CD4-positive, alpha-beta T cell (primary cell): ENCODE data around the gene APLP2. TPM values are rescaled to one million over a fixed set of nuclear protein-coding genes. Genes with fewer than 3 reads are reported as not detected.

Experiments
- ATAC-seq: fragments of 200-7000 bp; cut with Tn5 transposase; one replicate; pipeline ENCODE4 v1.10.0; 2022; ENCODE audit warnings: mild to moderate bottlenecking; ENCODE audit not compliant: poor library complexity
- CTCF ChIA-PET: fragments of 350-600 bp; sonication (Branson Sonifier 250); formaldehyde crosslinking; loops from one replicate; lab custom pipeline; 2021; ENCODE audit warnings: antibody characterized with exemption, inconsistent platforms; lab: Charles Lee
- POLR2A ChIA-PET: fragments of 350-600 bp; sonication (Branson Sonifier 250); formaldehyde crosslinking; loops from one replicate; lab custom pipeline; 2021; ENCODE audit warnings: antibody characterized with exemption, inconsistent platforms; lab: Charles Lee
- DNase-seq, 14 experiments: peaks; one replicate each; pipeline ENCODE4 v3.0.0-alpha.2; 2013 to 2020; ENCODE audit warnings: mixed read lengths in 2 of 14
- H3K27ac ChIP-seq, 2 donors: one replicate each; pipeline versions ENCODE4 v1.5.1 to v1.7.0; 2013; ENCODE audit warnings: low read length in 2 of 2, low read depth in 1 of 2, mild to moderate bottlenecking in 1 of 2
- H3K27me3 ChIP-seq, 2 experiments: 1 replicate in 1 of 2; 2 replicates in 1 of 2; pipeline versions ENCODE4 v1.6.1 to v1.7.0; 2013; ENCODE audit warnings: low read length in 2 of 2, control low read depth in 1 of 2, mild to moderate bottlenecking in 1 of 2, moderate library complexity in 1 of 2; ENCODE audit not compliant: insufficient read depth in 2 of 2, control insufficient read depth in 1 of 2
- H3K36me3 ChIP-seq: one replicate; pipeline ENCODE4 v1.6.1; 2013; ENCODE audit warnings: low read length, control low read depth; ENCODE audit not compliant: insufficient read depth
- H3K4me1 ChIP-seq: one replicate; pipeline ENCODE4 v1.6.1; 2013; ENCODE audit warnings: low read length, control low read depth; ENCODE audit not compliant: insufficient read depth
- H3K4me3 ChIP-seq: one replicate; pipeline ENCODE4 v1.5.1; 2013; ENCODE audit warnings: mild to moderate bottlenecking, low read length, moderate library complexity
- H3K9me3 ChIP-seq, 2 experiments: 1 replicate in 1 of 2; 2 replicates in 1 of 2; pipeline versions ENCODE4 v1.6.1 to v1.7.0; 2013; ENCODE audit warnings: low read length in 2 of 2, mild to moderate bottlenecking in 2 of 2, control low read depth in 1 of 2, moderate library complexity in 1 of 2; ENCODE audit not compliant: control insufficient read depth in 1 of 2, insufficient read depth in 1 of 2
- H3K27ac Mint-ChIP-seq: one replicate; pipeline ENCODE4 v1.8.0; 2020; ENCODE audit warnings: mixed read lengths
- H3K27me3 Mint-ChIP-seq: one replicate; pipeline ENCODE4 v1.8.0; 2021; ENCODE audit warnings: mixed read lengths
- H3K36me3 Mint-ChIP-seq: one replicate; pipeline ENCODE4 v1.8.0; 2021; ENCODE audit warnings: low read depth, mixed read lengths
- H3K4me1 Mint-ChIP-seq: one replicate; pipeline ENCODE4 v1.8.0; 2021; ENCODE audit warnings: low read depth, mixed read lengths
- H3K4me3 Mint-ChIP-seq: one replicate; pipeline ENCODE4 v1.8.0; 2020; ENCODE audit warnings: mild to moderate bottlenecking, mixed read lengths
- H3K9me3 Mint-ChIP-seq: one replicate; pipeline ENCODE4 v1.8.0; 2020; ENCODE audit warnings: mixed read lengths
- intact Hi-C, 2 experiments: fragments of 100-400 bp; cut with DNase I in 1 of 2; cut with micrococcal nuclease in 1 of 2; formaldehyde crosslinking; loops; one replicate each; pipeline versions ENCODE4 v1.15.1 to v1.9.0; 2023 to 2025; cut with DNase I, micrococcal nuclease
- total RNA-seq, 174 experiments: library from RNA in 2 of 174; stranded (reverse) in 2 of 174; gene quantifications; one replicate each; pipeline ENCODE4 v1.2.3 and lab custom pipeline; 2021 to 2026
- TF ChIP-seq, protein P1 (sequence below): fragments of 200-600 bp; IDR thresholded peaks from one replicate; pipeline ENCODE4 v1.8.0; 2022; ENCODE audit warnings: antibody characterized with exemption, mild to moderate bottlenecking

APLP2 gene
- total RNA-seq, 2 experiments from 2014 or later: 28.8 to 29.5 TPM

DNA sequence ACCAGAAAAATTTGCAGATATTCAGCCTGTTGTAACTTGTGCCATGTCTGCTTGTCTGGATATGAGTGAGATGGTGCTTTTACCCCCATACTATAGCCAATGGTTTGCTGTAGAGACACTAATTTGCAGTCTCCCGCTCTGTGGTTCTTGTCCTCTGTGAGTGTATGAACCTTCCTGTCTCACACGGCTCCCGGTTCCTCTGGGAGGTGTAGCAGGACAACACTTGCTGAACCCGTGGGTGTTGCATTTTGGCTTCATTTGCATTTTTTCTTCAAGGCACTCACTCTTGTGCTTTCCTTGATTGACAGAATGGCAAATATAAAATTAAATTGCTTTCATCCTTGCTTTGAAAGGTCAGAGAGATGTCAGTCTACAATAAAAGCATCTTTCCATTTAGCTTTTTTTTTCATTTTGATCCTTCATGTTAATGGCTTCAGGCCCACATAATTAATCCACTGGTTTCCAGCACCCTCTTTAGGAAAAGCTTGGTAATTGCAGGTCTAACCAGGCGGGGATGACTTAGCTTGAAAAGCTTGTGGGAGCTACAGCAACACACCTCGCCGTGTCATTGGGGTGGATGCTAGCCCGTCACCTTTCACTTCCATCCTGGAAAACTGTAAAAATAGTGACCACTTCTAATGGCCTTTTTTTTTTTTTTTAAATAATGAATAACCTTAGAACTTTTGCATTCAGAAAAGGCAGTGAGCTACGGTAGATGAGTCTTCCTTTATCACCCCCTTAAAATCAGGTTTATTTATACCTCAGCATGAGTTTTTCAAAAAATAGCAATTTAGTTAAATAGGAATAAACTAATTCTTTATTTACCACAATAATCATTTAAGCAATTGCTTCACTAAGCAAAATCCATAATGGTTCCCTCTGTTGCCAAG lies 62.5 kb downstream of the APLP2 start:
- ChIA-PET POLR2A (interaction anchor here (0.6 to 1.7 kb wide), 8 partner anchors 62 to 854 kb away, joined by 3 to 25 read pairs (median 4); partner anchors contain the start of gene PRDM10), CTCF (interaction anchor here (0.5 to 3.2 kb wide), 27 partner anchors 10 to 366 kb away, joined by 3 to 28 read pairs (median 4); no protein-coding TSS in a partner anchor)
- TF ChIP-seq, protein P1, sequence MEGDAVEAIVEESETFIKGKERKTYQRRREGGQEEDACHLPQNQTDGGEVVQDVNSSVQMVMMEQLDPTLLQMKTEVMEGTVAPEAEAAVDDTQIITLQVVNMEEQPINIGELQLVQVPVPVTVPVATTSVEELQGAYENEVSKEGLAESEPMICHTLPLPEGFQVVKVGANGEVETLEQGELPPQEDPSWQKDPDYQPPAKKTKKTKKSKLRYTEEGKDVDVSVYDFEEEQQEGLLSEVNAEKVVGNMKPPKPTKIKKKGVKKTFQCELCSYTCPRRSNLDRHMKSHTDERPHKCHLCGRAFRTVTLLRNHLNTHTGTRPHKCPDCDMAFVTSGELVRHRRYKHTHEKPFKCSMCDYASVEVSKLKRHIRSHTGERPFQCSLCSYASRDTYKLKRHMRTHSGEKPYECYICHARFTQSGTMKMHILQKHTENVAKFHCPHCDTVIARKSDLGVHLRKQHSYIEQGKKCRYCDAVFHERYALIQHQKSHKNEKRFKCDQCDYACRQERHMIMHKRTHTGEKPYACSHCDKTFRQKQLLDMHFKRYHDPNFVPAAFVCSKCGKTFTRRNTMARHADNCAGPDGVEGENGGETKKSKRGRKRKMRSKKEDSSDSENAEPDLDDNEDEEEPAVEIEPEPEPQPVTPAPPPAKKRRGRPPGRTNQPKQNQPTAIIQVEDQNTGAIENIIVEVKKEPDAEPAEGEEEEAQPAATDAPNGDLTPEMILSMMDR: peak; percentile 91
- H3K9me3 Mint-ChIP-seq: no peaks in the 10 kb centered on the region
- no peaks in the 10 kb centered on the region for H3K9me3 ChIP-seq
- intact Hi-C loops: loop anchor here (1.0 to 5.0 kb wide), 9 partner anchors 63 to 1015 kb away; partner anchors contain the start of gene APLP2 (in 1 of the 2)
- peaks cover 40% of the 10 kb centered on the region for H3K36me3 ChIP-seq
- H3K36me3 Mint-ChIP-seq: peaks cover 80% of the 10 kb centered on the region
- H3K27me3 ChIP-seq: no peaks in the 10 kb centered on the region
- H3K27ac ChIP-seq: no peak overlapping the region
- ATAC-seq: peak; percentile 88
- H3K27me3 Mint-ChIP-seq: no peaks in the 10 kb centered on the region
- no peak overlapping the region for H3K4me3 Mint-ChIP-seq
- H3K4me1 ChIP-seq: no peaks in the 10 kb centered on the region
- DNase-seq: peak in 13 of 14 experiments; percentile 9 to 80 (median 37)
- no peak overlapping the region for H3K4me3 ChIP-seq
- no peak overlapping the region for H3K27ac Mint-ChIP-seq
- no peaks in the 10 kb centered on the region for H3K4me1 Mint-ChIP-seq

DNA sequence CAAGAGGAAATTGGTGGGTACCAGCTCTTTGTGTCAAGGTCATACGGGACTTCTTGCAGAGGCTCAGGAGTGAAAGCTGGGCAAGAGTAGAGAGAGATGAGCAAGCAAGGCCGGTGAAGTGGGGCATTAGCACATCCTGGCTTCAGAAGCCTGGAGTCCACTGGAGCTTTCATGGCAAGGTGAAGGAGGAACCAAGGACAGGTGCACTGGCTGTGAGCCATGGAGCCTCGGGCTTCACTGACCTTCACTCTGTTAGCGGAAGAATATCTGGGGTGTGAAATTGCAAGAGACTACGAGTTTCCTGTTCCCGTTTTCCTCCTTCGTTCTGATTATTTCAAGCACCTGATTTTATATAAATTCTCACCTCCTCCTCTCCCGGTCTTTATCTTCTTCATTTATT lies 64.0 kb downstream of the APLP2 start:
- Histone ChIP-seq H3K9me3 (no peaks in the 10 kb centered on the region), H3K27me3 (no peaks in the 10 kb centered on the region), H3K4me3 (no peak overlapping the region), H3K4me1 (no peaks in the 10 kb centered on the region), H3K27ac (no peak overlapping the region), H3K36me3 (peaks cover 40% of the 10 kb centered on the region)
- no peak for DNase-seq
- Mint-ChIP-seq H3K27me3 (no peaks in the 10 kb centered on the region), H3K4me3 (no peak overlapping the region), H3K4me1 (no peaks in the 10 kb centered on the region), H3K9me3 (no peaks in the 10 kb centered on the region), H3K27ac (no peak overlapping the region), H3K36me3 (peaks cover 78% of the 10 kb centered on the region)
- ATAC-seq: no peak
- intact Hi-C loops: loop anchor here (1.0 to 5.0 kb wide), 6 partner anchors 142 to 1016 kb away; no protein-coding TSS in a partner anchor
- TF ChIP-seq, protein P1: no peak
- ChIA-PET CTCF (interaction anchor here (2.9 to 3.2 kb wide), 2 partner anchors 142 to 210 kb away, joined by 18 to 28 read pairs; no protein-coding TSS in a partner anchor), POLR2A (interaction anchor here (0.6 kb wide), 1 partner anchor 239 kb away, joined by 3 read pairs; no protein-coding TSS in a partner anchor)

DNA sequence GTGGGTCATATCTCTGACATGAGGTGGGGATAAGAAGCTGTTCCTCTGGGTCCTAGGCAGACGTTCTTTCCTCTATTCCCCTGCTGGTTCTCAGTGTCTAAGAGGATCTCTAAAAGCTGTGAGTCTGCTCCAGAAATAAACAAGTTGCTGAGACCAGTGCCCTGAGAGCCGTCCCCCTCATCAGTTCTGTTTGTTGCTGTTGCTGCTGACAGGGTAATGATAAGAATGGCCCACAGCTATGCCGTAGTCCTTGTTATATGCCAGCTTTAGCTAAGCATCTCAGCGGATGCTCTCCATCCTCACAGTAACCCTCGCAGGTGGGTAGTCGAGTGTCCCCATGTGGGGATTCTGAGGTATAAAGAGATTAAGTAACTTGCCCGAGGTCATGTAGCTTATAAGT lies 66.4 kb downstream of the APLP2 start:
- TF ChIP-seq, protein P1: no peak
- Mint-ChIP-seq H3K27me3 (no peaks in the 10 kb centered on the region), H3K27ac (no peak overlapping the region), H3K4me3 (no peak overlapping the region), H3K4me1 (no peaks in the 10 kb centered on the region), H3K9me3 (no peaks in the 10 kb centered on the region), H3K36me3 (peaks cover 70% of the 10 kb centered on the region)
- POLR2A ChIA-PET: no interaction called here
- H3K9me3 ChIP-seq: no peaks in the 10 kb centered on the region
- no peaks in the 10 kb centered on the region for H3K4me1 ChIP-seq
- DNase-seq: no peak
- CTCF ChIA-PET: interaction anchor here (1.3 kb wide), 1 partner anchor 144 kb away, joined by 3 read pairs; no protein-coding TSS in a partner anchor
- H3K27ac ChIP-seq: no peak overlapping the region
- no peak for ATAC-seq
- no peaks in the 10 kb centered on the region for H3K27me3 ChIP-seq
- H3K36me3 ChIP-seq: peaks cover 32% of the 10 kb centered on the region
- no peak overlapping the region for H3K4me3 ChIP-seq
- intact Hi-C loops: no loop called here
